IMR-90 (cell line): ENCODE results near the gene PPM1K. TPM values are rescaled to one million over a fixed set of nuclear protein-coding genes. Genes with fewer than 3 reads are reported as not detected.

Experiments used
- ATAC-seq: fragments of 200-7000 bp; cut with Tn5 transposase; 2 replicates; pipeline ENCODE4 v1.9.1; 2020; ENCODE audit warnings: low read depth, mild to moderate bottlenecking, moderate library complexity
- BruUV-seq: library from RNA; stranded (reverse); fragments of 400-500 nt; replicated peaks from 2 replicates; lab custom pipeline; 2021; lab: Mats Ljungman, UMichigan
- CTCF ChIA-PET: fragments of 300-600 bp; formaldehyde crosslinking; extraction: SDS; loops from one replicate; lab custom pipeline; 2021; ENCODE audit warnings: antibody characterized with exemption; lab: Yijun Ruan, JAX
- POLR2A ChIA-PET: fragments of 300-600 bp; sonication (Branson Sonifier 250); formaldehyde crosslinking; loops from one replicate; lab custom pipeline; 2022; ENCODE audit warnings: antibody characterized with exemption; ENCODE audit not compliant: unreplicated experiment; lab: Charles Lee
- DNase-seq: peaks from one replicate; pipeline ENCODE4 v3.0.0; 2013
- H2AFZ ChIP-seq: replicated peaks from 2 replicates; pipeline ENCODE3; 2013; ENCODE audit warnings: low read length, mild to moderate bottlenecking; ENCODE audit not compliant: poor library complexity
- H2AK5ac ChIP-seq: 2 replicates; pipeline ENCODE4 v1.6.1; 2013; ENCODE audit warnings: low read depth, low read length, inconsistent platforms
- H2AK9ac ChIP-seq: replicated peaks from 2 replicates; pipeline ENCODE3; 2013; ENCODE audit warnings: mild to moderate bottlenecking, low read depth, low read length, moderate library complexity; ENCODE audit not compliant: poor library complexity
- H2BK120ac ChIP-seq: 2 replicates; pipeline ENCODE4 v1.6.1; 2013; ENCODE audit warnings: low read depth, low read length, inconsistent platforms
- H2BK15ac ChIP-seq: 3 replicates; pipeline ENCODE4 v1.6.1; 2013; ENCODE audit warnings: low read depth, low read length, inconsistent platforms
- H2BK20ac ChIP-seq: 2 replicates; pipeline ENCODE4 v1.6.1; 2013; ENCODE audit warnings: low read depth, mild to moderate bottlenecking, inconsistent platforms, low read length, moderate library complexity
- H2BK5ac ChIP-seq: 2 replicates; pipeline ENCODE4 v1.6.1; 2013; ENCODE audit warnings: mild to moderate bottlenecking, low read depth, low read length, inconsistent platforms; ENCODE audit not compliant: poor library complexity, severe bottlenecking
- H3K14ac ChIP-seq: replicated peaks from 2 replicates; pipeline ENCODE4 v1.6.1; 2013; ENCODE audit warnings: low read depth, low read length, inconsistent platforms
- H3K18ac ChIP-seq: 2 replicates; pipeline ENCODE4 v1.6.1; 2013; ENCODE audit warnings: low read depth, low read length, control low read depth
- H3K23ac ChIP-seq: 2 replicates; pipeline ENCODE4 v1.6.1; 2013; ENCODE audit warnings: low read depth, low read length, inconsistent platforms
- H3K27ac ChIP-seq: 2 replicates; pipeline ENCODE4 v1.5.1; 2013; ENCODE audit warnings: mild to moderate bottlenecking, control low read depth, low read length; ENCODE audit not compliant: insufficient read depth
- H3K27me3 ChIP-seq: 2 replicates; pipeline ENCODE4 v1.6.1; 2013; ENCODE audit warnings: low read length; ENCODE audit not compliant: control insufficient read depth, insufficient read depth
- H3K36me3 ChIP-seq: 2 replicates; pipeline ENCODE4 v1.6.1; 2013; ENCODE audit warnings: low read length, mixed read lengths; ENCODE audit not compliant: control insufficient read depth, insufficient read depth
- H3K4ac ChIP-seq: 2 replicates; pipeline ENCODE4 v1.6.1; 2013; ENCODE audit warnings: low read depth, low read length, inconsistent platforms
- H3K4me1 ChIP-seq: 2 replicates; pipeline ENCODE4 v1.6.1; 2013; ENCODE audit warnings: low read length, mixed read lengths; ENCODE audit not compliant: control insufficient read depth, insufficient read depth
- H3K4me2 ChIP-seq: 2 replicates; pipeline ENCODE4 v1.6.1; 2013; ENCODE audit warnings: low read depth, mild to moderate bottlenecking, control low read depth, low read length, moderate library complexity
- H3K4me3 ChIP-seq: 2 replicates; pipeline ENCODE4 v1.5.1; 2013; ENCODE audit warnings: low read depth, mild to moderate bottlenecking, control low read depth, low read length, moderate library complexity; ENCODE audit not compliant: insufficient read depth
- H3K56ac ChIP-seq: 2 replicates; pipeline ENCODE4 v1.6.1; 2013; ENCODE audit warnings: low read length, inconsistent platforms; ENCODE audit not compliant: insufficient read depth; ENCODE audit errors: extremely low read depth
- H3K79me1 ChIP-seq, 2 experiments: 2 replicates each; pipeline ENCODE4 v1.6.1; 2013; ENCODE audit warnings: low read length in 2 of 2, inconsistent platforms in 1 of 2, low read depth in 1 of 2
- H3K9ac ChIP-seq: 2 replicates; pipeline ENCODE4 v1.6.1; 2013; ENCODE audit warnings: low read depth, low read length, control low read depth
- H3K9me1 ChIP-seq: 2 replicates; pipeline ENCODE4 v1.6.1; 2013; ENCODE audit warnings: low read length, inconsistent platforms; ENCODE audit not compliant: insufficient read depth
- H3K9me3 ChIP-seq: 2 replicates; pipeline ENCODE4 v1.6.1; 2013; ENCODE audit warnings: low read length; ENCODE audit not compliant: control insufficient read depth, insufficient read depth
- H4K20me1 ChIP-seq: 2 replicates; pipeline ENCODE4 v1.6.1; 2013; ENCODE audit warnings: low read length, inconsistent platforms; ENCODE audit not compliant: insufficient read depth
- H4K5ac ChIP-seq: 2 replicates; pipeline ENCODE4 v1.6.1; 2013; ENCODE audit warnings: mild to moderate bottlenecking, low read depth, low read length, control low read depth
- H4K8ac ChIP-seq, 2 experiments: 2 replicates each; pipeline ENCODE4 v1.6.1; 2013; ENCODE audit warnings: low read depth in 2 of 2, low read length in 2 of 2, control low read depth in 1 of 2, inconsistent platforms in 1 of 2
- H4K91ac ChIP-seq: 2 replicates; pipeline ENCODE4 v1.6.1; 2013; ENCODE audit warnings: low read depth, low read length, inconsistent platforms; ENCODE audit not compliant: insufficient read depth
- BHLHE40 ChIP-seq: fragments of 150-350 bp; IDR thresholded peaks from 2 replicates; pipeline ENCODE4 v1.6.1; 2016; ENCODE audit warnings: mild to moderate bottlenecking, low read depth, low read length
- CEBPB ChIP-seq: IDR thresholded peaks from 2 replicates; pipeline ENCODE4 v1.6.1; 2012; ENCODE audit warnings: low read depth, low read length, improper control_type of control experiment
- CHD1 ChIP-seq: IDR thresholded peaks from 2 replicates; pipeline ENCODE4 v1.6.1; 2012; ENCODE audit warnings: low read depth, low read length, improper control_type of control experiment
- CTCF ChIP-seq: conservative IDR thresholded peaks from 2 replicates; pipeline ENCODE4 v1.5.1; 2012; ENCODE audit warnings: mild to moderate bottlenecking, low read depth, low read length, improper control_type of control experiment
- ELK1 ChIP-seq: fragments of 150-350 bp; IDR thresholded peaks from 2 replicates; pipeline ENCODE4 v1.6.1; 2016; ENCODE audit warnings: low read depth, mild to moderate bottlenecking, low read length, moderate library complexity, borderline replicate concordance
- FOS ChIP-seq: fragments of 150-350 bp; IDR thresholded peaks from 2 replicates; pipeline ENCODE4 v1.6.1; 2016; ENCODE audit warnings: low read depth, low read length
- MAFK ChIP-seq: IDR thresholded peaks from 2 replicates; pipeline ENCODE4 v1.6.1; 2012; ENCODE audit warnings: low read depth, low read length, improper control_type of control experiment
- MAZ ChIP-seq: IDR thresholded peaks from 2 replicates; pipeline ENCODE4 v1.6.1; 2012; ENCODE audit warnings: low read depth, mild to moderate bottlenecking, low read length, improper control_type of control experiment, moderate library complexity, borderline replicate concordance
- MXI1 ChIP-seq: IDR thresholded peaks from 2 replicates; pipeline ENCODE4 v1.6.1; 2012; ENCODE audit warnings: low read depth, mild to moderate bottlenecking, low read length, moderate library complexity, borderline replicate concordance
- NFE2L2 ChIP-seq: fragments of 150-350 bp; IDR thresholded peaks from 2 replicates; pipeline ENCODE4 v1.6.1; 2016; ENCODE audit warnings: low read depth, mild to moderate bottlenecking, low read length
- POLR2A ChIP-seq: IDR thresholded peaks from 2 replicates; pipeline ENCODE4 v1.6.1; 2012; ENCODE audit warnings: mild to moderate bottlenecking, low read depth, low read length
- RAD21 ChIP-seq: IDR thresholded peaks from 2 replicates; pipeline ENCODE4 v1.6.1; 2012; ENCODE audit warnings: low read length, improper control_type of control experiment
- RCOR1 ChIP-seq: IDR thresholded peaks from 2 replicates; pipeline ENCODE4 v1.6.1; 2012; ENCODE audit warnings: mild to moderate bottlenecking, low read length, improper control_type of control experiment; ENCODE audit not compliant: insufficient replicate concordance
- RFX5 ChIP-seq: IDR thresholded peaks from 2 replicates; pipeline ENCODE4 v1.8.0; 2012; ENCODE audit warnings: low read depth, mild to moderate bottlenecking, low read length, moderate library complexity
- SMC3 ChIP-seq: fragments of 150-350 bp; IDR thresholded peaks from 2 replicates; pipeline ENCODE4 v1.6.1; 2016; ENCODE audit warnings: low read depth, mild to moderate bottlenecking, antibody characterized with exemption, low read length, moderate library complexity
- USF2 ChIP-seq: fragments of 150-350 bp; IDR thresholded peaks from 2 replicates; pipeline ENCODE4 v1.6.1; 2017; ENCODE audit warnings: mild to moderate bottlenecking, antibody characterized with exemption, low read length, low read depth
- WGBS, 2 experiments: methylation state at CpG; one replicate each; pipeline versions ENCODE4 v1.1.5 to v1.1.7; 2013; ENCODE audit warnings: missing lambda C conversion rate in 2 of 2; ENCODE audit not compliant: insufficient read length in 1 of 2; ENCODE audit errors: extremely low coverage in 2 of 2; 5-methylcytosine and 5-hydroxymethylcytosine counted together
- dilution Hi-C: fragments of 300-500 bp; cut with HindIII; formaldehyde crosslinking; loops from one replicate; pipeline ENCODE4 v1.14.3; 2018; ENCODE audit warnings: low sequenced_read_pairs; ENCODE audit not compliant: unreplicated experiment
- in situ Hi-C: fragments of 300-500 bp; cut with MboI; formaldehyde crosslinking; loops from 3 replicates; pipeline ENCODE4 v1.14.3; 2019; ENCODE audit warnings: low sequenced_read_pairs, inconsistent platforms, mixed read lengths
- intact Hi-C: fragments of 100-400 bp; cut with micrococcal nuclease; formaldehyde crosslinking; loops from 2 replicates; pipeline ENCODE4 v1.10.0; 2022
- polyA plus RNA-seq, 3 experiments: library from polyadenylated mRNA; depleted of rRNA; stranded (reverse); fragments of >200 nt; gene quantifications; 2 replicates each; pipeline ENCODE4 v1.2.3, GENCODE V29; 2012; ENCODE audit warnings: low replicate concordance in 1 of 3
- total RNA-seq: library from RNA; depleted of rRNA; stranded (reverse); fragments of >200 nt; gene quantifications from 2 replicates; pipeline ENCODE4 v1.2.3, GENCODE V29; 2012

Gene PPM1K
- total and polyA plus RNA-seq, 2 of the 4 experiments (the other 2 are of a cell fraction) = 6.1 to 11.5 TPM

GRCh38 chr4:88308587-88308986 is 24.2 kb upstream of the PPM1K start:
- Histone ChIP-seq H2AK5ac (no peak overlapping the region), H3K4me2 (no peak overlapping the region), H2BK120ac (no peak overlapping the region), H3K4me1 (no peaks in the 10 kb centered on the region), H3K79me1 (no peaks in the 10 kb centered on the region), H3K56ac (no peak overlapping the region), H3K18ac (no peak overlapping the region), H3K9ac (no peak overlapping the region), H3K23ac (no peak overlapping the region), H2AK9ac (no peak overlapping the region), H3K4me3 (no peak overlapping the region), H4K5ac (no peak overlapping the region), H3K14ac (no peak overlapping the region), H2BK20ac (no peak overlapping the region), H3K27me3 (no peaks in the 10 kb centered on the region; the same call in 1 of the 2 replicates), H3K9me1 (no peaks in the 10 kb centered on the region), H2BK5ac (no peak overlapping the region), H4K91ac (no peak overlapping the region), H3K36me3 (no peaks in the 10 kb centered on the region), H4K20me1 (no peaks in the 10 kb centered on the region), H3K9me3 (no peaks in the 10 kb centered on the region), H3K4ac (no peak overlapping the region), H3K27ac (no peak overlapping the region), H2BK15ac (no peak overlapping the region), H4K8ac (no peak overlapping the region), H2AFZ (no peak overlapping the region)
- intact Hi-C loops = no loop called here
- ChIA-PET CTCF (no interaction called here), POLR2A (no interaction called here)
- no peak for TF ChIP-seq BHLHE40
- TF ChIP-seq RAD21 = no peak
- TF ChIP-seq NFE2L2 = no peak
- no peak for TF ChIP-seq CEBPB
- TF ChIP-seq MAFK = no peak
- no peak for TF ChIP-seq FOS
- no peak for TF ChIP-seq POLR2A
- no peak for TF ChIP-seq MAZ
- TF ChIP-seq ELK1 = no peak
- no peak for TF ChIP-seq CTCF
- TF ChIP-seq CHD1 = no peak
- no peak for TF ChIP-seq MXI1
- no peak for TF ChIP-seq RCOR1
- TF ChIP-seq SMC3 = no peak
- TF ChIP-seq USF2 = no peak
- no peak for TF ChIP-seq RFX5
- BruUV-seq = no TSS peak
- dilution Hi-C loops = no loop called here
- in situ Hi-C loops = no loop called here
- ATAC-seq = no peak
- no CpG with 5 or more reads among the region's 1 CpG for WGBS, 2 experiments
- DNase-seq = no peak
